RPMI8226 (cell line): Measurements from ENCODE around the gene PHF21B.
"Not testable (repeated sequence)": the region's sequence is repeated elsewhere in the genome, so short reads cannot be mapped to it uniquely, and the experiment has no call there.

ENCODE experiments used
- DNase-seq: peaks from one replicate; pipeline ENCODE4 v3.0.0-alpha.2; 2015

PHF21B gene

DNA sequence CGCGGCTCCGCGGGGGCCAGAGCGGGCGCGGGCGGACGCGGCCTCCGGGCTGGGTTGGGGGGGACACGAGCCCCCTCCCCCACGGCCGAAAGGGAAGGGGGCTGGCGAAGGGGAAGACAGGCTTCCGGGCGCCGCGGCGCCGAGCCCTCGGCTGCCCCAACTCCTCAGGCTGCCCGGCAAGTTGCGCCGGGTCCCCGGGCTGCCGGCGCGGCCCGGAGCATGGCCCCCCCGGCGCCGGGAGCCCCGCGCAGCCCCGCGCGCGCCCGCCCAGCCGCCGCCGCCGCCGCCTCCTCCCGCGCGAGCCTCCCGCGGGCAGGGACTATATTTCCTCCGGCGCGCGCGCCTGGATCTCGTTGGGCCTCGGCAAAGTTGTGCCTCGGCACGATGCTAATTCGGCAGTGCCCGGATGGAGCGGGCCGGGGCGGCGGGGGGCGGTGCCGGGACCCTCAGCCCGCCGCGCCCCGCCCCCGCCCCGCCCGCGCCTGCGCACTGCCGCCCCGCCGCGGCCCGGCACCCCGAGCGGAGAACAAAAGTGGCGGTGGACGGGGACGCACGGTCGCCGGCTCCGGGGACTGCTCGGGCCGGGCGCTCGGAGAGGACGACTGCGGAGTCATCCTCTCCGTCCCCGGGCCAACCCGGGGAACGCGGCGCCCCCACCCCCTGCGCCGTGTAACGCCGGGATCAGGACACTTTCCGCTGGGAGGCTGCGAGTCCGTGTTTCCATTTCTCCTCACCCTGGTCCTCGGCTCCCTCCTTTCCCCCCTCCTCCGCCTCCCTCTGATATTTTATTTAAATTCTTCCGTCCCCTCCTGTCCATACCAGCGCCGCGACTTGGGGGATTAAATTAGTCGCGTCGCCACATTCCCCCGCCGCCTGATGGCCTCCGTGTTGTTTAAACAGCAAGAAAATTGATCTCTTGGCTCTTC, at the start of gene PHF21B:
TSS of gene PHF21B (minus strand) at position 400 of the 926 bp plus-strand sequence. CDS start 456 bp downstream, outside the sequence.
- no peak for DNase-seq

DNA sequence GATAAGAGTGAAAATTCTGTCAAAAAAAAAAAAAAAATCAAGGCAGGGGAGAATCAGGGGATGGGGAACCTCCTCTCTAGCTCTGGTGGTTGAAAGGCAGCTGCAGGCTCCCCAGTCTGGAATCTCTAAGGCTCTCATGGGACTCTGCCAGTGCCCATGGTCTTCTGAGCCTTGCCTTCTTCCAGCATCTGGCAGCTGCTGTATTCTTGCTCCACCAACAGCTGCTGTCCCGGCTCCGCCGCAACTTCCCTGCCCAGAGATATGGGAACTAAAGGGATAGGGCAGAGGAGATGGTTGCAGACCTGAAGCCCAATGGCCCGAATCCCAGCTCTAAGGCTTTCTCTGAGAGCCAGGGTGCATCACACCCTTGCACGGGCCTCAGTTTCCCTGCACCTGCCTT, 49.5 kb upstream of the PHF21B start:
- DNase-seq: no peak

DNA sequence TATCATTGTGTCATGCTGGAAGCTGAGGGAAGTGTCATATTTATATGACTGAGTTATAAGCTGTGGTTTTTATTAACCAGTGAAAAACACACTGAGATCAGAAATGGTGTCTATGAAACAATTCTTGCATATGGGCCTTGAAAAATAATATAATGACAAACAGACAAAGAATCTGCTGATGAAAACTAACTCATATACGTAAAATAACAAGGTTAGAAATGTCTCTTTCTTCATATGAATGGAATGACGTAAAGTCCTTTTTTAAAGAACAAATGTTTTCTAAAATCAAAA, 48.8 kb upstream of the PHF21B start:
- DNase-seq: no peak

DNA sequence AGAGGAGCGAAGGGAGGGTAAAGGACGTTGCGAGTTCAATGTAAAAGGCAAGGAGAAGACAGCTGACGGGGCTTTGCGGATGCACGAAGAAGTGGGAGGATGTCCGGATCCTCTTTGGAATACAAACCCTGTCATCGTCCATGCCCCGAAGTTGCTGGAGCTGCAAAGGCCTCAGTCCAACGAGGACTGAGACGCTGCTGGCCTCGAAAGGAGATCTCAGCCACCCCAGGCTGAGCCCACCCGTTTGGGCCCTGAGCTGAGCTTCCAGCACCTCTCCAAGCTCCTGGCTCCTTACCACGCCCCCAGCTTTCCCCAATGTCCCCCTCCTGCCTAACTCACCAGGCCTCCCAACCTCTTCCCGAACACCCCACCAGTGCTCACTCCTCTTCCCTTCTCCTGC, 46.1 kb upstream of the PHF21B start:
- DNase-seq: no peak

DNA sequence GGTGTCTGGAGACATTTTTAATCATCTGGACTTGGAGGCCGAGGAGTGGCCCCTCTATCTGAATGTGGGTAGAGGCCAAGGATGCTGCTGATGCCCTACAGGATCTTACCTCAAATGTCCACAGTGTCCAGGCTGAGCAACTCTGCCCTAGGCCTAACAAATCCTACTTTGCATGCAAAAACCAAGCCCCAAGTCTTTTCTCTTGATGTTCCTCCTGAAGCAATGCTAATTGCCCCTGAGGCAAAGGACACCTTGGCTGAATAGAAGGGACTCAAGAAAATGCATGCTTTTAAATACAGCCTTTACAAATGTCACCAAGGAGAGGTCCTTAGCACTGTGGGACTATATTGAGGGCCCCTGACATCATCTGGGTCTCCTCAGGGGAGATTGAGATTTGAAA, 43.8 kb upstream of the PHF21B start:
- DNase-seq: no peak

DNA sequence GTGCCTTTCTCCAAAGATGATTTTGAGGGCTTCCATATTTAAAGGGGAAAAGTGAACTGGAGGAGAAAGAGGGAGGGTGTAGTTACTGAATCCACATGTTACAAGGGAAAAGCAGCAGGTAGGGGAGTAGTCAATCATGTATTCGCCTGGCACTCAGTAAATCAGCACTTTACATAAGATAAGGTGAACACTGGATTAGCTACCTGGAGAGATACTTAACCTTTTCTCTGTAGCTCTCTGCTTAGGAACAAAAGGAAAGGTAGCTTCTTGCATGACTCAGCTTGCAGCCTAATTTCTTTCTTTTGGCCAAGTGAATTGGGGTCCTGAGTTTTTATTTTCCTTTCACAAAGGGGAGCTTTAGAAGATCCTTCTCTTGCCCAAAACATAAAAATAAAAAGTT, 43.3 kb upstream of the PHF21B start:
- DNase-seq: no peak

DNA sequence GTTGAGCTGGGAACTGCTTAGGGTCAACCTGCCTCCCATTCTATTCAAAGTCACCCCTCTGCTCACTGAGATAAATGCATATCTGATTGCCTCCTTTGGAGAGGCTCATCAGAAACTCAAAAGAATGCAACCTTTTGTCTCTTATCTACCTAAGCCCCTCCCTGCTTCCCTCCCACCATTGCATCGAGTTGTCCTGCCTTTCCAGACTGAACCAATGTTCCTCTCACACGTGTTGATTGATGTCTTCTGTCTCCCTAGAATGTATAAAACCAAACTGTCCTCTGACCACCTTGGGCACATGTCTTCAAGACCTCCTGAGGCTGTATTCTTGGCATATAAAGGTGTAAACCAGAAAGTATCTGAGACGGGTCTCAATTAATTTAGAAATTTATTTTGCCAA, 42.9 kb upstream of the PHF21B start:
- not testable (repeated sequence) for DNase-seq

DNA sequence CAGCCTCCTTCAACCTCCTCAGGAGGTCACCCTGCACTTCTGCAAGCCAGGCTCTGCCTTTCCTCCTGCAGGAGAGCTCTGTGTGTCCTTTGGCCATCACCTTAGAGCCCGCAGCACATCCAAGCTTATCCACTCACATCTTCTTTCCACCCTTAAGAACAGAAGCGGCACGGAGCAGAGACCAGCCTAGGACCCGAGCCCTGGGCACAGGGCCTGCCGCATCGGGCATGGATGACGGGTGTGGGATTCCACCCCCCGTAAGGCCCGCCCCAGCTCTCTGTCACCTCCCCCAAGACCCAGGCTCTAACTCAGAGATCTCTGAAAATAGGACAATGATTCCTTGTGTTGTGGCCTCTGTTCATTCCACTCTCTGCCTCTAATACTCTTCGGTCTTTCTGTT, 42.1 kb upstream of the PHF21B start:
- DNase-seq: no peak

DNA sequence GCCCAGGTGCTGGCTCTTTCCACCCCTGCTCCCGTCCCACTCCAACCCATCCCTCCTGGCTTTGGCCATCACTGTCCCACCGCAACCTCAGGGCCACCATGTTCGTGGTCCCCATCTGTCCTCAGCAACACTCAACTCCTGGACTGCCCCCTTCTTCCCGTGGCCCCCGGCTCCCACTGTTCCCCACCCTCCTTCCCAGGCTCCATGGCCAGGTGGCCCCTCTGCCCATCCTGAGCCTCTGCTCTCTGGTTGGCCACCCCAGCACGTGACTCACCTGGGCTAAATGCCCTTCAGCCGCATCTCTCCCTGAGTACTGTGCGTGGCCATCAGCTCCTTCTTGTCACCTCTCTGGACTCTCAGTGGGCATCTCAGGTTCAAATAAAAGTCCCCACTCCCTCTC, 41.6 kb upstream of the PHF21B start:
- no peak for DNase-seq

DNA sequence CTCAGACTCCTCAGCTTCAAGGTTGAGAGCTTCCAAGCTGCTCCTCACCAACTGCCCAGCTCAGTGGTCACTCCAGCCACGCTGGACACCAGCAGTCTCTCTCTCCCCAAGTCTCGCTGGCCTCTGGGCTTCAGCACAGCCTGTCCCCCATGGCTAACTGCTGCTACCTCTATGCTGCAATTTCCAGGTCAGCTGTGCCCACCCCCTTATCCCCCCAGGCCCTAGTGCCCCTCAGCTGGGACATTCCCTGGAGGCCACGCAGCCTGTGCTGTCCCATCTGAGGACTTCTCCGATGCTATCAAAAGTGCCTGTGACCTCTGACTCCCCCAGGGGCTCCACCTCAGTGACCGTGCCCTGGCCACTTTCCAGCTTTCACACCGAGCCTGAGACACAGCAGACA, 37.5 kb upstream of the PHF21B start:
- DNase-seq: no peak

DNA sequence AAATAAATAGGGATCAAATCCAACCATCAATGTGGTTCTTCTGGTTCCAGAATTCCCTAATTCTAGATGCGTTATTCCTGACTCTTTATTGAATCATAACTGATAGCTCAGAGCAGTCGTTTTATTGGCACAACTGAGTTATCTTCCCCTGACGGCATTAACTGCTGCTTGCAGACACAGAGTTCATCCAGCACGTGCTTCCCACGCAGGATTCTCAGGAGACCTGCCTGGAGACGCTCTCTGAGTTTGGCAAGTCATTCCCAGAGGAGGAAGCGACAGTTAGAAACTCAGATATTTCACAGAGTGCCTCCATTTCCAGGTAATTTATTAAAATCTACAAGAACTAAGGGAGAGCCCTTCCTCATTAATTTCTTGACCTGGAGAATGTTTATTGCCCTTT, 35.4 kb upstream of the PHF21B start:
- DNase-seq: no peak

DNA sequence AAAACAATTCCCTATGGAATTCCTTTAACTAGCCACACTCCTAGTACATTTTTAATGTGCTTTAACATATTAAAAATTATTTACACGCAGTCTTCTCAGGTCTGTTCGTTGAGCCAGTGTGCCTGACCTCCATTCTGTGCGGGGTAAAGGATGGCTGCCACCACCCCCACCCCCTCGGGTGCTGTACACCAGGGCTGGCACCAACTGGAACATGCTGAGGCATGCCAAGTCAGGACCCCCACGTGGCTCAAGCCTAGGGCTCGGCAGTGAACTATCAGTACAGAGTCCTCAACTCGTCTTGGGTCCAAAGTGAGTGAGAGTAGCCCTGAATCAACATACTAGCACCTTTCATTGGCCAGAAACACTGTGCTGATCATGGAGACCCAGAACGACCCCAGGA, 32.5 kb upstream of the PHF21B start:
- DNase-seq: no peak

DNA sequence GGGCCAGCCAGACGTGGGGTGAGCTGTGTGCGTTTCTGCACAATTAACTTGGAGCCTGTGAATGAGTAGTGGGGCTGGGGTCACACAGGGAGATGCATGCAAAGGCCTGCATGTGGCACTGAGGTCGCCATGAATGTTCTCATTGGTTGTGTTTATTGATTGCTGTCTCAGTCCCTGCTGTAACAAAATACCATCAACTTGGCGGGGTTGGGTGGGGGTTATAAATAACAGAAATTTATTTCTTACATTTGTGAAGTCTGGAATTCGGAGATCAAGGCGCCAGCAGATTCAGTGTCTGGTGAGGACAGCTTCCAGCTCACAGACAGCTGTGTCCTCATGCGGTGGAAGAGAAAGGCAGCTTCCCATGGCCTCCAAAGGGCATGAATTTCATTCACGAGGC, 29.3 kb upstream of the PHF21B start:
- no peak for DNase-seq

DNA sequence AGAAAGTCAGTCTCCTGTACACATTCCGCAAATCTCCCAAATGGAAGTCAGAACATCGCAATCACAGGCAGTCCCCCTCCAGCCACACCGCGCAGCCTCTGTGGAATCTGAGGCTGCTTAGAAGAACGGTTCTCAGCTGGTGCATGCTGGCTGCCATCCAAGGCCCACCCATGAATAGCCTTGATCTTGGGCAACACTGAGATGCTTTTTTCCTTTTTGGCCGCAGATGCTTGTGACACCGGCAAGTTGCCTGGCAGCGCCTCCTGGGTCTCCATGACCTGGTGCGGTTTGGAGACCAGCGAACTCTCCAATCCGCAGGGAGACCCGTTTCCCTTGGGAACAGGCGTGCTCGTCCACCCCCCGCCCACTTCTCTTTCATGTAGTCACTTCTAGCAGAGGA, 26.3 kb upstream of the PHF21B start:
- DNase-seq: no peak

DNA sequence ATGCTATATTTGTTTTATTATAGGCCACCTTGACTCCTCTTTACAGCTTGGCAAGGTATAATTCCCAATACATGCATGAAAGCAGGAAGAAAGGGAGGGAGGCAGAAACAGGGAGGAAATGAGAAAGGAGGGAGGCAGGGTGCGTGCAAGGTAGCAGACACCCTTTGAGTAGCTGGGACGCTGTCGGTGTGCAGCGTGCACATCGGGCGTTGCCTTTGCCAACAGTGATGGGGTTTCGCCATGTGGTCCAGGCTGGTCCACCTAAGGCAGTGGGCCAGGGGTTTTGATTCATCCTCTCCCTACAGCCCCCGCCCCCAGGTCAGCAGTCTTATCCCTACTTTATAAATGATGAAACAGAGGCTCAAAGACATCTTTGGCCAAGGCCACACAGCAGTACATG, 25.0 kb upstream of the PHF21B start:
- DNase-seq: no peak

DNA sequence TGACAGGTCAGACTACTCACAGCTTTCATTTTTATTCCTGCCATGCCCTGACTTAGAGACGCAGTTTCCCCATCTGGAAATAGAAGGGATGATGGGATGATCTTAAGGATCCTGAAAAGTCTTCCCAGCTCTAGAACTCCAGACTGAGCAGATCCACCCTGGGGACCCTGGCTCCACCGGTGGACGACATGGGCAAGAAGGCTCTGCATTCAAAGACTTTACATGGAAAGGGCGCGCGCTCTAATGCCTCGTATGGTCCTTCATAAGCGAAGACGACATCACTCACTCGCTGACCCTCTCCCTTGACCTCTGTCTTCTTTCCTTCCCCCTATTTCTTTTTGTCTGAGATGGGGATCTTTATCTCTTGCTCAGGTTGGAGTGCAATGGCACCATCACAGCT, 24.4 kb upstream of the PHF21B start:
- DNase-seq: no peak

DNA sequence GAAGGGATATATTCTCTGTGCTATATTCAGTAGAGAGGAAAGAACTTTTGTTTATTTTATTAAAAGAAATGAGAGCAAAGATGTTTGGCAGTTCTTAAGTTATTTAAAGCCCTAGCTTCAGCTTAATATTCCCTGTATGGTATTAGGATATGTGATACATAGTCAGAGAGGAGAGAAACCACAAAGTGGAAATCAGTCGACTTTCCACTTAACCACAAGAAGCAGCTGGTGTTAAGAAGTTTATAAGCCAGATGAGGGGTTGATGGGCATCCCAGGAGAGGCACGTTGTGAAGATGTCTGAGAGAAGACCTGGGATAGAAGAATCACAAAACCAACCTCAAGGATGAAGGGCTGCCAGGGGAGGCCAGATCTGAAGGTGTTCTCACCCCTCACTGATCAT, 23.3 kb upstream of the PHF21B start:
- no peak for DNase-seq

DNA sequence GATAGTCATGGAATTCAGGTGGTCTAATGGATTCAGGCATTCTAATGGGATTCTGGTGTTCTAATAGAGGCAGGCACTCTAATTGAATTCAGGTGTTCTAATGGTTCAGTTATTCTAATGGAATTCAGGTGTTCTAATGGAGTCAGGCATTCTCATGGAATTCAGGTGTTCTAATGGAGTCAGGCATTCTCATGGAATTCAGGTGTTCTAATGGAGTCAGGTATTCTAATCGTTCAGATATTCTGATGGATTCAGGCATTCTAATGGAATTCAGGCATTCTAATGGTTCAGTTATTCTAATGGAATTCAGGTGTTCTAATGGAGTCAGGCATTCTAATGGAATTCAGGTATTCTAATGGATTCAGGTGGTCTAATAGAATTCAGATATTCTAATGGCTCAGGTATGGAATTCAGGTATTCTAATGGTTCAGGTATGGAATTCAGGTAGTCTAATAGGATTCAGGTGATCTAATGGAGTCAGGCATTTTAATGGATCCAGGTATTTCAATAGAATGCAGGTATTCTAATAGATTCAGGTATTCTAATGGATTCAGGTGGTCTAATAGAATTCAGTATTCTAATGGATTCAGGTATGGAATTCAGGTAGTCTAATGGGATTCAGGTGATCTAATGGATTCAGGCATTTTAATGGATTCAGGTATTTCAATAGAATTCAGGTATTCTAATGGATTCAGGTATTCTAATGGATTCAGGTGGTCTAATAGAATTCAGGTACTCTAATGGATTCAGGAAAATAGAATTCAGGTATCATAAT, 22.0 kb upstream of the PHF21B start:
- DNase-seq: no peak

DNA sequence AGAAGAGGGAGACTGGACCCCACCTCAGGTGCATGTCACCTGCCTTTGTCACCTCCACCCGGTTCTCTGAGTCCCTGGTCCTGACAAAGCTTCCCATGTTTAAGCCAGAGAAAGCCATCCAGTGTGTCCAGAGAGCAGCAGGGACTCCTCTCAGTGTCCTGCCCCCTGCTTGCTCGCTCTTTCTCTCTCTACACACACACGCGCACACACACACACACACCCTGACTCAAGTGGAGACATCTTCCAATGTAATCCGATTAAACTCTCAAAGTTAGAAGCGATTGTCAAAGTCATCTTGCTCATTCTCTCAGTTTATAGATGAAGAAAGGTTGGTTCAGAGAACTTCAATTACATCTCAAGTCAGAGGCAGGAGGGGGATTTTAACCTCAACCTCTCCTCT, 19.7 kb upstream of the PHF21B start:
- DNase-seq: no peak

DNA sequence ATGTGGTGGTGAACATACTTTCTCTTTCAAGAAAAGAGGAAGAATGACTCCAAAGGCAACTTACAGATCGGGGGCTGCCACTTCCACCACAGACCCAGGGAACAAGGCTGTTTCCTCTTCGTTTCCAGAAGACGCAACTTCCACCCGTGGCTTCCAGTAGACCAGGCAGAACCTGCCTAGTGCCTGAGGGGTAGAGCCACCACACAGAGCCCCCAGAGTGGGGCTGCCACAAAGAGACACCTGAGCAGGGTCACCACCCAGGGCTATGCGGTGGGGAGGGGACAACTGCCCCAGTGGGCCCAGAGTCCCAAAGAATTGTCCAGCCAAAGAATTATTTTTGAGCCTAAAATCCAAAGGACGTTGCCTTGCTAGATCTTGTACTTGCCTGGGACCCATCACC, 16.7 kb upstream of the PHF21B start:
- DNase-seq: no peak

DNA sequence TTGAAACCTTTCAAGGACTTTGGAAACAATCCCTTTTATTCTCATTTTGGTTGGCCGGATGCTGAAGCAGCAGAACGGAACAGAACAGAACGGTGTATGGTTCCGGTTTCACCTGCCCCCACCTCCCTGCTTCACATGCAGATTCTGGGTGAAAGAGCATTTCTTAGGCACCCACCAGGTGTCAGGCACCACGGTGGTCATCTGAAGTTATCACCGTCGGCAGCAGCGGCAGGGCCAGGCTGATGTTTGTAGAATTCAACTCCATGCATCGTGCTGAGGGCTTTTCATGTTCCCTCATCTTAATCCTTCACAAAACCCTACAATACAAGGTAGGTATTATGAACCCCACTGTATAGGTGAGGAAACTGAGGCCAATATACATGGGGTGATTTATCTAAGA, 13.6 kb upstream of the PHF21B start:
- DNase-seq: no peak

DNA sequence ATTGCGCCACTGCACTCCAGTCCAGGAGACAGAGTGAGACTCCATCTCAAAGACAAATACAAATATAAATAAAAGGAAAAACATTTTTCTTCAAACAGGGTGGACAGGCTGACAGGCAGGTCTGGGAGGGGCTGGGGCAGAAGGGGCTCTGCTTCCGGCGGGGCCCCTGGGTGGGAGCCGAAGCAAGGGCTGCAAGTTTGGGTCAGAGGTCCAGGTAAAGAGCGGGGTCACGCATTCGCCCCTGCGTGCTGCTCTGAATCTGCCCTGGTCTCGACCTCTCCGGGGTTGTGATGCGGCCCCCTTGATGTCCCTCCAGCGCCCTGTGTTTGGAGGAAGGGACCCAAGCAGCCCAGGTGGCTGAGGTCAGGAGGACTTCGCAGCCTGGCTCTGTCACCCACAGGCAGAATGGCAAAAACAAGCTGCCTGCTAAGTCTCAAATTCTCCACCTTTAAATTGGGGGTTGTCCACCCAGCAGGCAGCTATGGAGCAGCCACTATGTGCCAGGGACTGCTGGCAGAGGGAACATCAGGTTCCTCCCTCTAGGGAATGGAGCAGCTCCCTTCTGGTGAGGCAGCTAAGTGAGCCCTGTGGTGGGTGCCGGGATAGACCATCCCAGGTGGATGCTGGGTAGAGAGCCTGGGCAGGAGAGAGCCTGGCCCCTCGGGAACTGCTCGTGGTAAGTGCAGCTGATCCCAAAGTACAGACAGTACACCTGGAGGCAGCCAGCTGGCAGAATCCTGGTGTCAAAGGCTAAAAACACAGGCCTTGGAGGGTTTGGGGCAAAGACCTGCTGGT, 10.3 kb upstream of the PHF21B start:
- no peak for DNase-seq

DNA sequence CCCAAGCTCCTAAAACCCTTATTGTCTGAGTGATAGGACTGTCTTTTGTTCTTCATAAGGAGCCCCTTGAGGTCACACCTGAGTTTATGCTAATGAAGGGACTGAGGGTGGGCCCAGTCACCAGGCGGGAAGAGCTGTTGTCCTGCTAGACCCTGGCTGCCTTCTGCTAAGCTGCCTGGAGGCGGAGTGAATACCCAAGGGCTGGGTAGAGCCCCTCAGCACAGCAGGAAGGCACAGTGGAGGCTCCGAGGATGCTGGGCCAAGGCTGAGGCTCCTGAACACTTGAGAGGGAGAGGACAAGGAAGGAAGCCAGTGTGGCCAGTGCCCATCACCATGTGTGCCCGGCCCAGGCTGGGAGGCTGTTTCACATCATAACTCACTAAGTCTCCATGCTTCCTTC, 4.8 kb upstream of the PHF21B start:
- no peak for DNase-seq

DNA sequence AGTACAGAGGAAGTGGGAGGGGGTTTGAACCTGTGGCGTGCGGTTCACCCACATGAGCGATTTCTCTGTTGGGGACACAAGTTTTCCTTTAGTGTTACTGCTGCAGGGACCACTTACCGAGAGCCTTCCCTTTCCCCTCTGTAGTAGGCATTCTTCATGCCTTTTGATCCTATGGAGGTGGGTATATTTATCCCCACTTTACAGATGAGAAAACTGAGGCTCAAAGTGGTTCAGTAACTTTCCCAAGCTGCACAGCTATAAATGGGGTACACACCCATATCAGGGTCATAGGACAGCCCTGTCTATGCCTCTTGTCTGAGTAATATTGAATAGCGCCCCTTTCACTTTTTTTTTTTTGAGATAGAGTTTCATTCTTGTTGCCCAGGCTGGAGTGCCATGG, 3.3 kb upstream of the PHF21B start:
- no peak for DNase-seq
